Panc1 (cell line): Measurements from ENCODE around the gene SDS.

ENCODE experiments used
- CTCF ChIP-seq: fragments of 450-650 bp; IDR thresholded peaks from 2 replicates; pipeline ENCODE4 v1.5.1; 2017; ENCODE audit warnings: mild to moderate bottlenecking
- SIN3A ChIP-seq: IDR thresholded peaks from 2 replicates; pipeline ENCODE4 v1.6.1; 2012; ENCODE audit warnings: low read depth, mild to moderate bottlenecking, low read length, moderate library complexity, borderline replicate concordance; ENCODE audit not compliant: insufficient read depth

DNA sequence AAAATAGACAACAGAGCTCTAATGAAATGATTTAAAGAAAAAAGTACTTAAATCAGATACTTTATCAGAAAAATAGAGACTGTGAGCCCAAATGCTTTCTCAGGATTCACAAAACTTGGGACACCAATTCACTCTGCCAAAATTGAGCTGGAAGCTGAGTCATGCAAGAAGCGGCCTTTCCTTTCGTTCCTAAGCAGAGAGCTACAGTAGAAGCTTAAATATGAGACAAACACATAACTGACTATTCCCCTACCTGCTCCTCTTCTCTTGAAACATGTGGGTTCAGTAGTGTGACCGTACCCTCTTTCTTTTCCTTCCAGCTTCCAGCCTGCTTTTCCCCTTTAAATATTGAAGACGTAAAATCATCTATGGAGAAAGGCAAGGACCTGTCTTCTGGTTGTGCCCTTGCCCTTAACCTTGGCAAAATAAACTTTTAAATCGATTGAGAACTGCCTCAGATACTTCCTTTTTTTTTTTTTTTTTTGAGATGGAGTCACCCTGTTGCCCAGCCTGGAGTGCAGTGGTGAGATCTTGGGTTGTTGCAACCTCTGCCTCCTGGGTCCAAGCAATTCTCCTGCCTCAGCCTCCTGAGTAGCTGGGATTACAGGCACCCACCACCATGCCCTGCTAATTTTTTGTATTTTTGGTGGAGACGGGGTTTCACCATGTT, 4.4 kb upstream of the SDS start:
- TF ChIP-seq SIN3A: no peak
- no peak for TF ChIP-seq CTCF
